Heart left ventricle (tissue), 13 donors: ENCODE results near the gene AHSG.

Experiments used
- CTCF ChIP-seq, 12 donors: fragments of 200-600 bp; sonication (generic) in 4 of 12; IDR thresholded peaks; one replicate each; pipeline versions ENCODE4 v1.5.0 to v1.8.0; 2018 to 2022; ENCODE audit warnings: antibody characterized with exemption in 12 of 12, mild to moderate bottlenecking in 5 of 12
- POLR2A ChIP-seq, 2 donors: fragments of 450-650 bp; IDR thresholded peaks; one replicate each; pipeline ENCODE4 v1.6.1; 2017; ENCODE audit warnings: antibody characterized with exemption in 2 of 2, mild to moderate bottlenecking in 2 of 2, moderate library complexity in 2 of 2
- donor health status: ischemic (EF 13 %, LVEDD 7.1; RV severe dilation, severe dysfunction).
- donor health status: DM: no; HTN: yes; CAD: no.
- donor health status: DM: no; HTN: no; CAD: no.
- donor health status: ischemic (EF 25% LVEDD 6.9; RV normal size, moderate dysfunction).
- donor health status: ischemic (EF 25% LVEDD 5.7; RV mildly dilated, moderate dysfunction).
- donor health status: ischemic (EF 35%, LVEDD 5.7; RV mildly dilated, moderate dysfunction).
- donor health status: nonischemic (EF 11% LVEDD 7.7; RV severe dilation, severe dysfunction).
- donor health status: DM: yes; HTN: yes; CAD: no.
- donor health status: PGD.
- donor health status: ischemic (EF 29% LVEDD 5.4; RV normal size, mild dysfunction).
- donor health status: nonischemic (EF 23%, LVEDD 6.1; RV moderate dilation, normal function).

GRCh38 chr3:186651678-186652215, 38.9 kb downstream of the AHSG start:
- no peak for TF ChIP-seq CTCF (IDR thresholded peaks at IDR 0.05)
- no peak for TF ChIP-seq POLR2A (IDR thresholded peaks at IDR 0.05)
